ENCODE results near the gene MEN1.

DNA sequence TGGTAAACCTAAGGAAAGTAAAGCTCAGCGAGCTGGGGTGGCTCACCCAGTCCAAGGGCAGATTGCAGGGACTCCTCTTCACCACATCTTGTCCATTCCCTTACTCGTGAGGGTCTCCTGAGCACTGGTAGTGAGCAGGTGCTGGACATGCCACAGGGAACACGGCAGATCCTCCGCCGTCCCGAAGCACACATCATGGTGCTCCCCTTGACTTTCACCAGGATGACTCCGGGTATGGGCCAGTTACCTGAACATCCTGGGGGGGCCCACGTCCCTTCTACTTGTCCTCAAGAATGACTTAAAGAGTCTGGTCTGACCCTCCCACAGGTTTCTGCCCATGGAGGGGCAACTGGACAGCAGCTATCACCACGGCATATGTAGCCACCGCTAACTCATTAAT lies 24.0 kb downstream of the MEN1 start:
- TF ChIP-seq, protein P1, sequence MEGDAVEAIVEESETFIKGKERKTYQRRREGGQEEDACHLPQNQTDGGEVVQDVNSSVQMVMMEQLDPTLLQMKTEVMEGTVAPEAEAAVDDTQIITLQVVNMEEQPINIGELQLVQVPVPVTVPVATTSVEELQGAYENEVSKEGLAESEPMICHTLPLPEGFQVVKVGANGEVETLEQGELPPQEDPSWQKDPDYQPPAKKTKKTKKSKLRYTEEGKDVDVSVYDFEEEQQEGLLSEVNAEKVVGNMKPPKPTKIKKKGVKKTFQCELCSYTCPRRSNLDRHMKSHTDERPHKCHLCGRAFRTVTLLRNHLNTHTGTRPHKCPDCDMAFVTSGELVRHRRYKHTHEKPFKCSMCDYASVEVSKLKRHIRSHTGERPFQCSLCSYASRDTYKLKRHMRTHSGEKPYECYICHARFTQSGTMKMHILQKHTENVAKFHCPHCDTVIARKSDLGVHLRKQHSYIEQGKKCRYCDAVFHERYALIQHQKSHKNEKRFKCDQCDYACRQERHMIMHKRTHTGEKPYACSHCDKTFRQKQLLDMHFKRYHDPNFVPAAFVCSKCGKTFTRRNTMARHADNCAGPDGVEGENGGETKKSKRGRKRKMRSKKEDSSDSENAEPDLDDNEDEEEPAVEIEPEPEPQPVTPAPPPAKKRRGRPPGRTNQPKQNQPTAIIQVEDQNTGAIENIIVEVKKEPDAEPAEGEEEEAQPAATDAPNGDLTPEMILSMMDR (IDR thresholded peaks at IDR 0.05), result no peak
- TF ChIP-seq EP300 (IDR thresholded peaks at IDR 0.05) (no peak), POLR2AphosphoS5 (IDR thresholded peaks at IDR 0.05) (no peak), POLR2A (IDR thresholded peaks at IDR 0.05) (no peak)
